Stimulated activated naive CD4-positive, alpha-beta T cell treated with Interleukin-2 at 50 U/mL for 16 hours (primary cell): Measurements from ENCODE around the gene ASCL2.

Experiments
- DNase-seq: peaks from one replicate; lab custom pipeline; 2025; lab: John Stamatoyannopoulos, UW

ASCL2 gene, protein sequence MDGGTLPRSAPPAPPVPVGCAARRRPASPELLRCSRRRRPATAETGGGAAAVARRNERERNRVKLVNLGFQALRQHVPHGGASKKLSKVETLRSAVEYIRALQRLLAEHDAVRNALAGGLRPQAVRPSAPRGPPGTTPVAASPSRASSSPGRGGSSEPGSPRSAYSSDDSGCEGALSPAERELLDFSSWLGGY

DNA sequence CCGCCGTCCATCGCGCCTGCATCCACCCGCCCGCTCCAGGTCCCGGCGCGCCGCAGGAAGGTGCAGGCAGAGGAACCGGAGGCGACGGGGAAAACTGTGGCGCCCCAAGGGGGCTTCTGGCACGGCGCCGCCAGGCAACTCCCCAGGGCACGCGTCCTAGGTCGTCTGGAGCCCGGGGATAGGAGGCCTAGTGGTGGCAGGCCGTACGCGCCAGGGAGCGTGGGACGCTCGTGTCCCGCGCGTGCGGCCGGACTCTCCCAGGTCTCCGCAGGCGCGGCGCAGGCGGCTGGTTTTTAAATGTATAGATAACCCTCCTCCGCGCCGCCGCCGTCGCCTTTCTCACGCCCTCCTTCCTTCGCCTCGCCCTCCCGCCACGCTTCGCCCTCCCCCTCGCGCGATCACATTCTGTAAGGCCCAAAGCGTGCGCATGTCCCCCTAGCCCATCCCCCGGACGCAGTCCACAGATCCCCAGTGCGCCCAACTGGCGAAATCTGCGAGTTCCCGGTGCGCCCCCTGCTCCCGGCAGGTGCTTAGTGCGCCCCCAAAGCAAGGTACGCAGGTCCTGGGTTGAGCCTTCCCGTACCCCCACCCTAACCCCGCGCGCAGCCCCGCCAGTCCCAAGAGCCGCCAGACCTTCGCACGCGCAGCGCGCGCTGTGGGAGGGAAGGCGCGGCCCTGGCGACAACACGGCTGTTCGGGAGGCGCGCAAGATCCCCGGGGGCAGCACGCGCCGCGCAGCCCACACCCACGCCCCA is at the start of gene ASCL2:
ASCL2 (minus strand) TSS at position 267 of the 755 bp plus-strand sequence; CDS start at position 11, 256 bp downstream.
- DNase-seq, result no peak

DNA sequence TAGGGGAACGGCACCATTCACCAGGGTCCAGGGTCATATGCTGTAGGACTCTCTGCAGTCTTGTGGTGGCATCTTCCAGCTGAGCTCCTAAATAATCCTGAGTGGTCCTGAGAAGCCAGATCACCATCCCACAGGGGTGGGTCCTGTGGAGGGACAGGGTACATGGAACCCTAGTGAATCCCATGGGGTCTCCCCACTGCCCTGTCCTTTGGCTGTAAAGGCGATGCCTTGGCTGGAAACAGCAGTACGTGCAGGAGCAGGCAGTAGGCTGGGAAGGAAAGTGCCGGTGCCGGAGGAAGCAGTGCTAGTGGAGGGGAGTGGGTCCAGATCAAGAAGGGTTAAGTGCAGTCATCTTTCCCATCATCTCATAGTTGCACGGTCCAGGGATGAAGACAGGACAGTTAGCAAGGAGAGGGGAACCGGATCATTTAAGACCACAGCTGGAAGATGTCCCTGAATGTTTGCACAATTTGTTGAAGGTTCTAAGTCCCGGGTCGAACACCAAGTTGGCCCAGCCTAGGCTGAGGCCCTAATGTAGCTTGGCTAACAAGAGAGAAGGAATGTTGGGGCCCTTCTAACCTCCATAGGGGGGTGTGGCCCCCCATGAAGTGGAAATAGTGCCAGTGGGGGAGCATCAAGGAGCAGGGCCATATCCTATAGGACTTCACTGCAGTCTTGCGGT is 49.5 kb upstream of the ASCL2 start:
- DNase-seq, result no peak

DNA sequence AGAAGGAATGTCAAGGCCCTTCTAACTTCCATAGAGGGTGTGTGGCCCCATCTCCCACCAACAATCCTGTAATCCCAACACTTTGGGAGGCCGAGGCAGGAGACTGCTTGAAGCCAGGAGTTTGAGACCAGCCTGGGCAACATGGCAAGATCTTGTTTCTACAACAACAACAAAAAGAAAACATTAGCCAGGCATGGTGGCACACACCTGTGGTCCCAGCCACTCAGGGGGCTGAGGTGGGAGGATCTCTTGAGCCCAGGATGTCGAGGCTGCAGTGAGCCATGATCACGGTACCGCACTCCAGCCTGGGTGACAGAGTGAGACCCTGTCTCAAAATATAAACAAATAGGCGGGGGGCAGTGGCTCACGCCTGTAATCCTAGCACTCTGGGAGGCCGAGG is 48.3 kb upstream of the ASCL2 start:
- DNase-seq, result no peak

DNA sequence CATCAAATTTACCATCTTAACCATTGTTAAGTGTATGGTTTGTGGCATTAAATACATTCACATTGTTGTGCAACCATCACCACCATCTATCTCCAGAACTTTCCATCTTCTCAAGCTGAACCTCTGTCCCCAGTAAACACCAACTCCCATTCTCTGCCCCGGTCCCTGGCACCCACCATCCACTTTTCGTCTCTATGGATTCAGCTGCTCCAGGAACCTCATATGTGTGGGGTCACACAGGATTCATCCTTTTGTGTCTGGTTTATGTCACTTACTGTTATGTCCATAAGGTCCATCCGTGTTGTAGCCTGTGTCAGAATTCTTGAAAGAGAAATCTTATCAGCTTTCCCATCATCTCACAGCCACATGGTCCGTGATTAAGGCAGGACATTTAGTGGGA is 47.7 kb upstream of the ASCL2 start:
- DNase-seq, result no peak

DNA sequence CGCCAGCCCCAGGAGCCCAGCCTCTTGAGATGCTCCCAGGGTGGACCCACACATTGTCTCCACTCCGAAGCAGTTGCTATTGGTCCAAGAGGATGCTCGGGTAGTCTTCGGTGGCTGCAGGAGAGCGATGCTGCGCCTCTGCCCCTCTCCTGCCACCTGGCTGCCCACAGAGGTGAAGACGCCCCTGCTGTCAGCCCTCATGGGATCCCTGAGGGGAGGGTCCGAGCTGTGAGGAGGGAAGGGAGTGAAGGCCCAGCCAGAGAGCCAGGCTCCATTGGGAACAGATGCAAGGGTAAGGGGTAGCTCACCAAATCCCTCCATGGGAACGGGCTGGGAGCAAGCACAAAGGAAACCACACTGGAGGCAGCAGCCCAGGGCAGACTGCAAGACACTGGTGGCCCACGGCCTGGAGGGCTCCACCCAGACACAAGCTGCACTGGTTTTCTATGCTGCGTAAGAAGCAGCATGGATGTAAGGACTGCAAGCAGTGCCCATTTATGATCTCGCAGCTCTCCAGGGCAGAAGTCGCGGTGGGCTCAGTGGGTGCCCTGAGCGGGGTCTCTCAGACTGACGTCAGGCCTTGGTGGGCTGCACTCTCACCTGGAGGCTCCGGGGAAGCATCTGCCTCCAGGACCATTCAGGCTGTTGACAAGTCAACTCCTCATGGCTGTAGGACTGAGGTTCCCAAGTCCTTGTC is 47.1 kb upstream of the ASCL2 start:
- DNase-seq, result no peak

DNA sequence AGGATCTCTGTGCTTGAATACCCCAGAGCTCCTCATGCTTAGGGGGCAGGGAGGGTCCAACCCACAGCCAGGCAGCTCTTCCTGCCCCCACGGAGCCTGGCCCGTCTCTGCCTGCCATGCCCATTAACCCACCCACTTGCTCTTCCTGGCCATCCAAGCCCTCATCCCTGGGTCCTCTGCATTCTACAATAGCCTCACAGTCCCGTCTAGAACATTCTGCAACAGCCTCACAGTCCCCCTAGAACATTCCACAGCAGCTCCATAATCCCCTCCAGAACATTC is 46.5 kb upstream of the ASCL2 start:
- DNase-seq, result no peak

DNA sequence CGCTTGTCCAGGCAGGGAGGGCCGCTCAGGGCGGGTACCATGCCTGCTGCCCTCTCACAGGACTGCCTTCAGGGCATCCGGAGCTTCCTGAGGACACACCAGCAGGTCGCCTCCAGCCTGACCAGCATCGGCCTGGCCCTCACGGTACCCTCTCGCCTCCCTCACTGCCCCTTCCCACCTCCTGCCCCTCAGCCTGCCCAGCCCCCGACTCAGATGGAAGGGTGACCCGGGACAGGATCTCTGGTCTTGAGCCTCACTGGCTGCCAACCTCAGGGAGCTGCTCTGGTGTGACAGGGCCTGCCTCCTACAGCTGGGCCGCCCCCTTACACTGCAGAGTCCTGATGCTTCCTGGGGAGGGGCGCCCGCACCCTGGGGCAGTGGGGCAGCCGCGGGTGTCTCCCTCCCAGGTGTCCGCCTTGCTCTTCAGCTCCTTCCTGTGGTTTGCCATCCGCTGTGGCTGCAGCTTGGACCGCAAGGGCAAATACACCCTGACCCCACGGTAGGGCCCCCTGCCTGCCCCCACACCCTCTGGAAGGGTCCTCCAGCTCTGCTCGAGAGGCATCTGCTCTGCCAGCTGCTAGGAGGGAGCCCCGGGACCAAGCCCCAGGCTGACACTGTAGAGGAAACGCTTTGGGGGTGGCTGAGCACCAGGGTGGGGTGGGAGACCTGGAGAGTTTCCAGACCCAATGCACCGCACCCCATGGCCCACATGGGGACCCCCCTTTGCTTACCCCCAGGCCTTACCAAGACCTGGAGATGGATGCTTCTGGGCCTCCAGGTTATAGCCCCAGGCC is 46.0 kb upstream of the ASCL2 start:
- DNase-seq, result no peak

DNA sequence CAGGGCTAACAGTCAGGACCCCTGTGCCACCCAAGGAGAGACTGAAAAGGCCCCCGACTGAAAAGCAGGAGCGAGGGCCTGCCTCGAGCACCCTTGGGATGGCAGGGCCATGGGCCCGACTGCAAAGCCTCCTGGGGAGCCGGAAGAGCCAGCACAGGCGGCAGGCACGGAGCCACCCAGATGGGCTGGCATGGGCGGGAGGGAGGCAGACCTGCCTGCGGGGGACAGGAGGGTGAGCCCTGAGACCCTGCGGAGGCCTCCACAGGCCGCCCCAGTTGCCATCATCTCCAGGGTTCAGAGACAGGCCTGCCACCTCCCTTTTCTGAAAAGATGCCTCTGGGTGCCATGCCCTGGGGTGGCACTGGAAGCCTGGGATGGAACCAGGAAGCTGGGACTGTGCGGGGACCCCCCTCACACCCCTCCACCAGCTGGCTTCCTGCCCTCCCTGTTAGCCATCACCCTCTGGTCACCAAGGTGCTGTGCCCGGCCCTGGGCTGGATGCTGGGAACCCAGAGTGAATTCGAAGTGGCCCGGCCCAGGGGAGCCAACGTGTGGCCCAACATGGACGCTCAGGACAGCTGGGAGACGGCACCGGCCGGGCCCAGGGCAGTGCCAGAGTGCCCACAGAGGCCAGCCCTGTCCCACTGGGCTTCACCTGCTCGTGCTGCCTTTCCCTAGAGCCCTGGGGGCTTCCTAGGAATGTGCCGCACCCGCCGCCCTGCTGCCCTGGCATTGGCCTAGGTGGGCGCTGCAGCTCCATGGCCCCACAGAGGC is 45.2 kb upstream of the ASCL2 start:
- no peak for DNase-seq

DNA sequence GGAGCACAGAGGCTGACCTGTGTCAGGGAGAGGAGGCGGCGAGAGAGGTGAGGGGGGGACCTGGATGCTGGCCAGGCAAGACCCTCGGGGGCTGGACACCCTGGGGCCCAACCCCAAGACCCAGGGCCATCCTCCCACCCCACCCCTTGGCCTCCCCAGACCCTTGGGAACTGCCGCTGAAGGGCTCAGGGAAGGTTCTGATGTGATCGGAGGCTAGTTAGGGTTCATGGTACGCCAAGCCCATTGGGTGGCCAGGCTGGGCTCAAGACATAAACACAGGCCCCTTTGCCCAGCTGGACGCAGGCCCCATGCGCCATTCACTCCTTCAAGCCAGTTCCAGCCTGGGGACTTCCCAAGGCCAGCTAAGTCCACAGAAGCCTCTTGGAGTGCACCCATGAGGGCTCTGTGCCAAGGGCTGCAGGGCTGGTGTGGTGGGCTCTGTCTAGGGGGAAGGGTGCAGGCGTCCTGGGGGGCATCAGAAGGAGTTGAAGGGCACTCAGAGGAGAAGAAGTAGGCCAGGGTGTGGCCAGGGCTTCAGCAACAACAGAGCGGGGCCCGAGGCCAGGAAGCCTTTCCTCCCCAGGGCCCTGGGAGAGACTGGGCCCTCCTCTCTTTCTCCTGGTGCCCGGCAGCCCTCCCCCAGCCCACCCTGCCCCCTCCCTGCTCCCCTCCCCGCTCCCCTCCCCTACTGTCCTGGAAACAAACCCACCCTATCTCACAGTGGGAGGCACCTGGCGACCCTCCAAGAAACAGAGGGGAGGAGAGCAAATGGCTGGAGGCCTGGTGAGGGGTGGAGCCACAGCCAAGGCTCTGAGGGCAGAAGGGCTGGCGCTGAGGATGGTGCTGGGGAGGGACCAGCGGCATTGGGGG is 44.4 kb upstream of the ASCL2 start:
- DNase-seq, result no peak

DNA sequence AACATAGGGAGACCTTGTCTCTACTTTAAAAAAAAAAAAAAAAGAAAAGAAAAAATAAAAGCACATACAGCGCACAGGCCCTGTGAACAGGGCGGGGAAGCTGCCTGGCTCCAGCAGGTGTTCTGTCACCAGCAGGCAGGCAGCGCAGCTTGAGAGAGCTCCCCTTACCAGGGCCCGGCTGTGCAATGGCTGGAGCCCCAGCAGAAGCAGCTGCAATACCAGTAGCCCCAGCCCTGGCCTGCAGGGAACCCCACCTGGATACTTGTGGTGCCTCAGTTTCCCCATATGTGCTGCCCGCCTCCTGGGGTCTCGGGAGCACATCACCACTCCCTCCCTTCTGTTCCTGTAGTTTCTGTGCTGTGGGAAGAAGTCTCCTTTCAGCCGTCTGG is 43.7 kb upstream of the ASCL2 start:
- no peak for DNase-seq

DNA sequence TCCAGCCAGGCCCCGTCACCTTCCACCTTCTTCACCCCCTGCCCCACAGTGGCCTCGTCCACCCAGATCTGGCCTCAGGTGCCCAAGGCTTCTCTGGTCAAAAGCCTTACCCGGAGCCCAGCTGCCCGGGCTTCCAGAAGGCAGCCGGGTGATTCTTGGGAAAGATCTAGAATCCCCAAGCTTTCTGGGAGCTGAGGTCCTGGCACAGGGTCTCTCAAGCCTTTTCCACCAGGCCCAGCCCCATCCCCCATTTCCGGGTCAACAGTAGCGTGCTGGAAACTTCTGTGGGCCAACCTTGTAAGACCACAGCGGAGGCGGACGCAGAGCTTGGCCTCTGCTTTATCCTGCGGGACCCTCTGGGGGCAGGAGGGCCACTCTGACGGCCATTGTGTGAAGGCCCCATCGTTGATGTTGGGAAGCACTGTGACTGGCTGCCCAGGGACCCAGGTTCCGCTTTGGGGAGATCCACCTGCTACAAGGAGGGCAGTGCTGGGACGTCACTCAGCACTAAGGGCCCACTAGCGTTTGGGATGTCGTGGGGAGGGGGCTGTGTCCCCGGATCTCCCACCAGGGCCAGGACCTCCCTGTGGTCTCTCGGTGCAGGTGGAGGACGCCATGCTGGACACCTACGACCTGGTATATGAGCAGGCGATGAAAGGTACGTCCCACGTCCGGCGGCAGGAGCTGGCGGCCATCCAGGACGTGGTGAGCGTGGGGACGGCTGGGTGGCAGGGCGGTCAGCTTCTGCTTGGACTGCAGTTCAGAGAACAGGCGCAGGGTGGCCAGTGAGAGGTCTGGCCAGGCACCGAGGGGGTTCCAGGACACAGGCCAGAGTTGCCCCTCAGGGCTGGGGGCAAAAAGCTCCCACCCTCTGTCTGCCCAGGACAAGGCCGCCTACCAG is 42.9 kb upstream of the ASCL2 start:
- DNase-seq, result no peak

DNA sequence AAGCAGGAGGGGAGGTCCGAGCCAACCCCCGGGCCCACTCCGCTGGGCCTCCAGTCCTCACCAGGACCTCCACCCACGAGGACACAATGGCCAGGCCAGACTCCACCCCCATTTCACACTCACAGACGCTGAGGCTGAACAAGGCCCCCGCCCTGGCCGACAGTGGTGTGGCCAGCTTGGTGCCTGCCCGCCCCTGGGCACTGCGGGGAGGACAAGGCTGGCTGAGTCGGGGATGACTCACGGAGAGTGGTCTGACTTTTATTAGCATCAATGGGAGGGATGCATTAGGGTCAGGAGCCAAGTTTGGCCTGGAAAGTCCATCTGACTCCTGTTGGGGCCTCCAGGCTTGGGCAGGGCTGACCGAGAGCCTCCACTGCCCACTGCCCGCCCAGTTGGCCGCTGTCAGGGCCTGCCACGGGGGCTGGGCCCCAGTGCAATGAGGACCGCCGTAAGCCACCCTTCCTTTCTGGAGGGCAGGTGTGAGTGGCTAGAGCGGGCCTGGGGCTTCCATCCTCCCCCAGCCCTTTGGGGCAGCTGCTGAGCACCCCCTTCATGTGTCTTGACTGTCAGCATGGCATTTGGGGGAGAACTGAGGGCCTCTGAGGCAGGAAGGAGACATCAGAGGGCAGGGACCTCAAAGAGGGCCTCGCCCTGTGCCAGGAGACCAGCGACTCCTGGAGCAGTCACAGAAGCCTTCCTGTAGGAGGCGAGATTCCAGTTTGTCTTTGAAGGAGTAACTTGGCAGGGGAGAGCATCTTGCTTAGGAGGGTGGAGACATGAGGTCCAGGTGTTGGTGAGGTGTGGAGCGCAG is 42.0 kb upstream of the ASCL2 start:
- no peak for DNase-seq

DNA sequence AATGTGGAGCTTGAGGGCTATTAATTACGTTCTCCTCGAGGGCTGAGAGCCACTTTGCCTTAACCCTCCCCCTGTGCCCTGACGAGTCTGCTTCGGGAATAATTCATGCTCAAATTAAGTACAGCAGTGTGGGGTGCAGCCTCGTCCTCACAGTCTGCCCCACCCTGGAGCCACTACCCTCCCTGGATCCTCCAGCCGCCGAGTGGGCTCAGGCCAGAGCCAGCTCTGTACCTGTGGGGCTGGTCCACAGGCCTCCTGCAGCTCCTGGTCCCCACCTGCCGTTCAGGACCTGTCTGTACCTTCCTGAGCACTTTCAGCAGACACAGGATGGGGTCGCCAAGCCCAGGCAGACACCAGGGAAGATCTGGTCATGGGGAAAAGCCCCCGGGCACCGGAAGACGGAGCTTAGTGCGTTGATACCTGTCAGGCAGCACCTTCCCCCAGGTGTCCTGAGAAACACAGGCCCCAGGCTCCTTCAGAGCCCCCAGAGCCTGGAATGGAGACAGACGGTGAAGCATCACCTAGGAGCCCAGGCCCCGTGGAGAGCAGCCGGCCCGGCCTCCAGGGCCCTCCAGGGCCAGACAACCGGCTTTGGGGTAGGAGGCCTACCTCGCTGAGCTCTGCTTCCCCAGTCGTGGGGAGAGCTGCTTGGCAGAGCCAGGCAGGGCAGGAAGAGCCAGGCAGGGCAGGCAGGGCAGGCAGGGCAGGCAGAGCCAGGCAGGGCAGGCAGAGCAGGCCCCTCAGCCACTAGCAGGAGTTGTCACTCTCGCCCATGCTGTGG is 41.2 kb upstream of the ASCL2 start:
- no peak for DNase-seq

DNA sequence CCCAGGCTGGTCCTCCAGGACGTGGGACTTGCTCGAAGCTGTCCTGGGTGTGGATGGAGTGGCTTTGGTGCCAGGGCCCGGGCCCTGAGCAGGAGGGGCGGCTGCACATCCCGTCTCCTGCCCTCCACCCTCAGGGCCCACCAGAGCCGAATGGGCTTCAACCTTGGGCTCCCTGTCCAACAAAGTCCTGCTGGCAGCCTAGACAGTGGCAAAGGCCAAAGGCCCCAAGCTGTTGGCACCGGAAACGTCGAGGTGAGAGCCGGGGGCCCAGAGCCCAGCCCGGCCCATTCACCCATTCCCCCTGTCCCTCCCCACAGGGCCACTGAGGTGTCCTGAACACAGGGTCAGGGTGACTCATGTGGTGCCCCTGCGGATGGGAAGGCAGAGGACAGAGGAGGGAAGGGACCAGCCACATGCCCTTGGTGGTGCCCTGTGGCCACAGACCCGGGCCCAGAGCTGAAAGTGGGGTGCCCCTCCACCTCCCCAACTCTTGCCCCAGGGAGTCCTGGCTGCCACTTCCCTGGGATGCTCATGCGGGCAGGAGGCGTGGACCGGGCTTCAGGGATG is 40.5 kb upstream of the ASCL2 start:
- no peak for DNase-seq

DNA sequence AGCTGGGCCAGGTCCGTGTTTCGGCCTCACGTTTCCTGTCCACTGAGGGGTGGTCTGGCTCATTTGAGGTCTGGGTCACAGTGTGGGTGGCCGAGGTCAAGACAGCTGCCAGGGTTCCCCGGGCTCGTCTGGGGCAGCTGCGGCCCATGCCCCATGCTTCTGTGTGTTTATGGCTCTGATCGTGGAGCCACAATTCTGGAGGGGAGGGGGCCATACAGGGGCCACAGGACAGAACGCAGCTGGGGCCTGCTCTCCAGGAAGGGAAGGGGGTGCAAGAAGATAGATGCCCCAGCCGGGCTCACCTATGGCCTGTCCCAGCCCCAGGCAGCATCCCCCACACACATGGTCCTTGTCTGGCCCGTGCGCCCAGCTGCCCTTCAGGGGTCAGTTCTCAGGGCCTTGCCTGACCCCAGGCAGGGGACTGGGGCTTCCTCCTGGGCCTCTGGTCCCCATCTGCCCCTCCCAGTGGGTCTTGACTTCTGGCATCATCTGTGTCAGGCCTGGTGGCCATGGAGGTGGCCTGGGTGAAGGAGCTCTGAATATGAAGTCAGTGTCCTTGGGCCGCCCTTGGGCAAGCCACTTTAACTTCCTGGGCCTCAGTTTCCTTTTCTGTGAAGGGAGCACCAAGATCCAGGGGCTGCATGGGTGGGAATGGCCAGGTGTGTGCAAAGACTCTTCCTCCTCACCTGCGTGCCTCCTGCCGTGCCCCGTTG is 39.8 kb upstream of the ASCL2 start:
- DNase-seq, result no peak

DNA sequence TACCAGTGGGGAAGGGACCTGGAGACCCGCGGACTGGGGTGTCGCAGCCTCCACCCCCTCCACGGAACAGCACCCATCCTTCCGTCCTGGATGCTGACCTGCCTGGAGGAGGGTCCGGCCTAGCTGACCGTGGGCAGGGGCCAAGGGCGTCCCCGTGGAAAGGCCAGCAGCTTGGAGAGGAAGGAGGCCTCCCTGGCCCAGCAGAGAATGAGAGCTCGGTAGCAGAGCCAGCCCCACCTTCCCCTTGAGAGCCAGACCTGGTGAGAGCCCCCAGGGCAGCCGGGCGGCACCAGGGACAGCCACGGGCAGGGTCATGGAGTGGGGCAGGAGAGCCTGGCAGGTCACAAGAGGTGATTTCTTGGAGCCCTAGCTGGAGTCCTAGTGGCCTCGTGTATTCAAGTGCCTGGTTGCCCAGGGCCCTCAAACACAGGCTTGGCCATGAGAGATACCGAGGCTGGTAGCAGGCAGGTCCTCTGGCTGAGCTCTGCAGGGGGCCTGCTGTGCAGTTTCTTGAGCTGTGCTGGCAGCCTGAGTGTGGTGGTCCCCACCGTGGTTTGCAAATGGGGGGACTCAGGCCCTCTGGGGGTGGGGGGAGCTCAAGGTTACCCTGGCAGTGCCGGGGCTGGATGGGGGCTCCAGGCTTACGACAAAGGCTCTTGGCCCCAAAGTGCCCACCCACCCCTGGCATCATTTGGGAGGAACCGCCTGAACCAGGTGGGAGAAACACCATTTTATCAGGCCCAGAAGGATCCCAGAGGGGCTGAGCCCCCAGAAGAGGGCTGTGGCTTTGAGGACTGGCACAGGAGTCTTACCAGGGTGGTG is 39.1 kb upstream of the ASCL2 start:
- no peak for DNase-seq
